Fibroblast of mammary gland (primary cell): ENCODE results near the gene FRMPD2.

Experiments used
- DNase-seq: peaks from one replicate; pipeline ENCODE4 v3.0.0-alpha.2; 2010; ENCODE audit warnings: low read depth
- H3K4me3 ChIP-seq: 2 replicates; pipeline ENCODE4 v1.5.1; 2011; ENCODE audit warnings: low read depth, mild to moderate bottlenecking, low read length, moderate library complexity; ENCODE audit not compliant: control insufficient read depth
- TF ChIP-seq, protein P1 (sequence below): conservative IDR thresholded peaks from 2 replicates; pipeline ENCODE4 v1.5.1; 2011; ENCODE audit warnings: low read depth, low read length, inconsistent platforms; ENCODE audit not compliant: control insufficient read depth, insufficient read depth

FRMPD2 gene

DNA sequence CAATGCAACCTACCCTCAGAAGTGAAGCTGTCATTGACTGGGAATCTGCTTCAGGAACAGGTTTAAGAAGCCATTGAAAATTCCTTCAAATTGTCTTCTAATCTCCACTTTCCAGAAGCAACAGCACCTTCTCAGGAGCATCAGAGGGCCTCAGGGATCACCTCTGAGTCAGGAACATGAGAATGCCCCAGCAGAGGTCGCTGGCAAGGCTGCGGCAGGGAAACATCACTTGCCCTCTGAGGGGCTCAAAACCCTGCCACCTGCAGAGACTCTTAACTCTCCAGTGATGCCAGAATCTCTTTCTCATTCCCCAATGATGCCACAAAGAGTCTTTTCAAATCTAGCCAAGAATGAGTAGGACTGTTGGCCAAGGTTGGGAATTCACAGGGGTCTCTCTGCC is 26.1 kb upstream of the FRMPD2 start:
- TF ChIP-seq, protein P1, sequence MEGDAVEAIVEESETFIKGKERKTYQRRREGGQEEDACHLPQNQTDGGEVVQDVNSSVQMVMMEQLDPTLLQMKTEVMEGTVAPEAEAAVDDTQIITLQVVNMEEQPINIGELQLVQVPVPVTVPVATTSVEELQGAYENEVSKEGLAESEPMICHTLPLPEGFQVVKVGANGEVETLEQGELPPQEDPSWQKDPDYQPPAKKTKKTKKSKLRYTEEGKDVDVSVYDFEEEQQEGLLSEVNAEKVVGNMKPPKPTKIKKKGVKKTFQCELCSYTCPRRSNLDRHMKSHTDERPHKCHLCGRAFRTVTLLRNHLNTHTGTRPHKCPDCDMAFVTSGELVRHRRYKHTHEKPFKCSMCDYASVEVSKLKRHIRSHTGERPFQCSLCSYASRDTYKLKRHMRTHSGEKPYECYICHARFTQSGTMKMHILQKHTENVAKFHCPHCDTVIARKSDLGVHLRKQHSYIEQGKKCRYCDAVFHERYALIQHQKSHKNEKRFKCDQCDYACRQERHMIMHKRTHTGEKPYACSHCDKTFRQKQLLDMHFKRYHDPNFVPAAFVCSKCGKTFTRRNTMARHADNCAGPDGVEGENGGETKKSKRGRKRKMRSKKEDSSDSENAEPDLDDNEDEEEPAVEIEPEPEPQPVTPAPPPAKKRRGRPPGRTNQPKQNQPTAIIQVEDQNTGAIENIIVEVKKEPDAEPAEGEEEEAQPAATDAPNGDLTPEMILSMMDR = no peak
- no peak for DNase-seq
- H3K4me3 ChIP-seq = no peak overlapping the region

DNA sequence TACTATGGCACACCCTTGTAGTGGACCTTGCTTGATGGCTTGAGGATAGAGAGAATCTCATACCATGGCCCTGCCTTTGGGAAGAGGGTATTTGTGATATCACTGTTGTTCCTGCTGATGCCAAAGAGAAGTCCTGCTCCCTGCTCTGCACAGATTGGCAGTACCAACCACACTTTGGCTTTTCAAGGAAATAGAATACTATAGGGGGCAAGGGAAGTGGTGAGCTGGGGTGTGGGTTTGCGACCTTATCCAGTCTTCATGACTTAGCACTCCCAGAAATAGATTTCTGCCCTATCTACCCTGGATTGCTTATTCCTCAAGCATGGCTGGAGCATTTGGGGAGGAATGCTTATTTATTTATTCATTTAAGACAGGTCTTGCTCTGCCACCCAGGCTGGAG is 25.2 kb upstream of the FRMPD2 start:
- H3K4me3 ChIP-seq = no peak overlapping the region

GRCh38 chr10:48299066-48299465 is 24.6 kb upstream of the FRMPD2 start:
- TF ChIP-seq, protein P1 = no peak
- no peak overlapping the region for H3K4me3 ChIP-seq
- DNase-seq = no peak

More for the DNA sequence above, 25.2 kb upstream of the FRMPD2 start:
- TF ChIP-seq, protein P1 = no peak
- no peak for DNase-seq

DNA sequence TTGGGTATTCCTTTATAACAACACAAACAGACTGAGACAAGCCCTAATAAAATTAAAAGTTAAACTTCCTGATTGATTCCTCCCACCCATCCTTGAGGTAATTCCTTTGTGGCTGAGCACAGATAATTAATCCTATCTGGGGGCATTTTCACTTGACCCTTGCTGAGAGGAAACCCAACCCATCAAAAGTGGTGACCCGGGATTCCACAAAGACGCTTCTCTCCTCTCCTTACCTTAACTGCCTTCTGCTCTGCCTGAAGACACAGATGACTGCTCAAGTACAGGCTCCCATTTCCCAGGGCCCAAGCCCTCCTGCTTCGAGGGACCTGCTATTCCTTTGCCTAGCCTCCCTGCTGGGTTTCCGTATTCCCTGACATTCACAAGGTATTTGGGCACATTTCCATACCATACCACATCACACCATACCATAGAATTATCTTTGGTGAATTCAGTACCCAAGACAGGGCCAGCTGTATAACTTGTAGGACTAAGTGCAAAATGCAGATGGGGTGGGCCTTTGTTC is 22.1 kb upstream of the FRMPD2 start:
- H3K4me3 ChIP-seq = no peak overlapping the region
- TF ChIP-seq, protein P1 = no peak
- DNase-seq = no peak

- no peak overlapping the region for H3K4me3 ChIP-seq
- TF ChIP-seq, protein P1 = no peak
- no peak for DNase-seq
Measured at GRCh38 chr10:48294431-48294830, 19.9 kb upstream of the FRMPD2 start.

DNA sequence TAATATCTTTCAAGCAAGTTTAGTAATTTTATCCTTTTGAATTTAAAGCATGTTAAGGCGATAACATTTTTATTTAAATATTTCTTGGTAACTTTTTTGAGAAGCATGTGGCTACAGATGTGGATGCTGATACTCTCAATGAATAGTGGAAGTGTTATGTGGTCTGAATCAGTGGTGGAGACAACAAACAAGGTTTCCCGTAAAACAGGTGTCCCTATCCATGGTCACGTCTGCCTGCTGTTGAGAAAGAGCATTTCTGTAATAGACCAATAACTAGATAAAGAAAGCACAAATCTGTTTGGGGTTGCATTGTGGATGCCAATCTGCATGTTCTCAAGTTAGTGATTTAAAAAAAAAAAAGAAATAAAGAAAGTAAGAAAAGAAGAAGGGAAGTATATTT is 18.1 kb upstream of the FRMPD2 start:
- DNase-seq = no peak
- TF ChIP-seq, protein P1 = no peak
- no peak overlapping the region for H3K4me3 ChIP-seq

DNA sequence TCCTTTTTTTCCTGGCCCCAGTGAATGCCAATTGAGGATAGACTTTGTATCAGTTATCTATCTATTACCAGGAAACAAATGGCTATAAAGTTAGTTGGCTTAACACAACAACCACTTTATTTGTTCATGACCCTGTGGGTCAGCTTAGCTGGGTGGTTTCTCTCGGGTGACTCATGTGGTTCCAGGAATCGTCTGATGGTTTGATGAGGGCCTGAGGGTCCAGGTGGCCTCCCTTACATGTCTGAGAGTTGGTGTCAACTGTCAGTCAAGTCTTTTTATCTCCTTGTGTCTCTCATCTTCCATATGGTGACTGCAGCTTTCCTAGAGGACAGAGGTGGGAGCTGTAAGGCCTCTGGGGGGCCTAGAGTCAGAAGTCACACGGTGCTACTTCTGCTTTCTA is 16.7 kb upstream of the FRMPD2 start:
- DNase-seq = no peak
- H3K4me3 ChIP-seq = no peak overlapping the region
- TF ChIP-seq, protein P1 = no peak
